ENCODE results near the gene GAS6.

DNA sequence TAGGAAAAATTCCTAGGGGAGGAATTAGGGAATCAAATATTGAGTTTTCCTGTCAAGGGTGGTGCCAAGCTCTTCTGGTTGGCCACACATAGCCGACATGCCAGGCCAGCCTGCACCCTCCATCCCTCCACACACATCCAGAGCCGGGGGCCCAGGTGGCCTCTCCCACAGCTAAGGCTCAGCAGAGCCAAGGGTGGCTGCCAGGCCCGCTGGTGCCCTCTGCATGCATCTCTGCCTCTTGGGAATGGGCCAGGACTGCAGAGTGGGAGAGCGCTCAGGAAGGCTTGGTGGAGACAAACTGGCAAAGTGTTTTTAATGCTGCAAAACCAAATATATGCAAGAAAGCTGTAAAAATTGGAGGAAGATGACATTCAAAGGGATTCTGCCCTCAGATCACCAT is 42.7 kb upstream of the GAS6 start:
- TF ChIP-seq, protein P1, sequence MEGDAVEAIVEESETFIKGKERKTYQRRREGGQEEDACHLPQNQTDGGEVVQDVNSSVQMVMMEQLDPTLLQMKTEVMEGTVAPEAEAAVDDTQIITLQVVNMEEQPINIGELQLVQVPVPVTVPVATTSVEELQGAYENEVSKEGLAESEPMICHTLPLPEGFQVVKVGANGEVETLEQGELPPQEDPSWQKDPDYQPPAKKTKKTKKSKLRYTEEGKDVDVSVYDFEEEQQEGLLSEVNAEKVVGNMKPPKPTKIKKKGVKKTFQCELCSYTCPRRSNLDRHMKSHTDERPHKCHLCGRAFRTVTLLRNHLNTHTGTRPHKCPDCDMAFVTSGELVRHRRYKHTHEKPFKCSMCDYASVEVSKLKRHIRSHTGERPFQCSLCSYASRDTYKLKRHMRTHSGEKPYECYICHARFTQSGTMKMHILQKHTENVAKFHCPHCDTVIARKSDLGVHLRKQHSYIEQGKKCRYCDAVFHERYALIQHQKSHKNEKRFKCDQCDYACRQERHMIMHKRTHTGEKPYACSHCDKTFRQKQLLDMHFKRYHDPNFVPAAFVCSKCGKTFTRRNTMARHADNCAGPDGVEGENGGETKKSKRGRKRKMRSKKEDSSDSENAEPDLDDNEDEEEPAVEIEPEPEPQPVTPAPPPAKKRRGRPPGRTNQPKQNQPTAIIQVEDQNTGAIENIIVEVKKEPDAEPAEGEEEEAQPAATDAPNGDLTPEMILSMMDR (IDR thresholded peaks at IDR 0.05; ENCODE audit: extremely low read depth in 1 of 2, insufficient read depth in 1 of 2, low read depth in 1 of 2, low read length in 2 of 2) = no peak
- TF ChIP-seq POLR2A (IDR thresholded peaks at IDR 0.05; ENCODE audit: low read depth, low read length) (no peak), POLR2AphosphoS5 (IDR thresholded peaks at IDR 0.05; ENCODE audit: insufficient read depth, low read depth, low read length) (no peak), MYC (IDR thresholded peaks at IDR 0.05; ENCODE audit: low read depth, low read length) (no peak), EZH2 (IDR thresholded peaks at IDR 0.05; ENCODE audit: borderline replicate concordance, low read depth, low read length, severe bottlenecking) (no peak), FOS (IDR thresholded peaks at IDR 0.05; ENCODE audit: borderline replicate concordance, insufficient read depth, low read length) (no peak), GATA2 (IDR thresholded peaks at IDR 0.05; ENCODE audit: insufficient read depth, insufficient read length, low read depth, low read length) (no peak), JUN (IDR thresholded peaks at IDR 0.05; ENCODE audit: borderline replicate concordance, insufficient read depth, insufficient read length, low read depth) (no peak)
- TF ChIP-seq, protein P2, sequence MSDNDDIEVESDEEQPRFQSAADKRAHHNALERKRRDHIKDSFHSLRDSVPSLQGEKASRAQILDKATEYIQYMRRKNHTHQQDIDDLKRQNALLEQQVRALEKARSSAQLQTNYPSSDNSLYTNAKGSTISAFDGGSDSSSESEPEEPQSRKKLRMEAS (IDR thresholded peaks at IDR 0.05; ENCODE audit: insufficient read depth, insufficient read length) = no peak

Data from endothelial cell of umbilical vein (primary cell).